Adrenal gland (tissue), 12 donors: ENCODE measurements around the gene AUTS2. TPM values are rescaled to one million over a fixed set of nuclear protein-coding genes. Genes with fewer than 3 reads are reported as not detected.

Experiments
- DNase-seq, 7 donors: peaks; one replicate each; pipeline ENCODE4 v3.0.0-alpha.2; 2019 to 2020
- H3K27ac ChIP-seq, 5 donors: fragments of 200-600 bp; sonication (generic) in 4 of 5; 1 replicate in 3 of 5; 2 replicates in 2 of 5; pipeline versions ENCODE4 v1.5.1 to v1.8.0; 2016 to 2020; ENCODE audit warnings: mild to moderate bottlenecking in 1 of 5
- H3K27me3 ChIP-seq: fragments of 200-600 bp; 2 replicates; pipeline ENCODE4 v1.8.0; 2021
- H3K36me3 ChIP-seq, 2 donors: fragments of 200-600 bp; replicated peaks in 1 of 2; 1 replicate in 1 of 2; 2 replicates in 1 of 2; pipeline versions ENCODE4 v1.5.1 to v1.8.0; 2018 to 2022
- H3K4me1 ChIP-seq, 2 donors: fragments of 200-600 bp; replicated peaks in 1 of 2; 1 replicate in 1 of 2; 2 replicates in 1 of 2; pipeline versions ENCODE4 v1.5.1 to v1.8.0; 2018 to 2021
- H3K4me3 ChIP-seq, 4 donors: fragments of 200-600 bp; sonication (generic) in 3 of 4; one replicate each; pipeline ENCODE4 v1.5.1; 2016 to 2018
- H3K9me3 ChIP-seq, 3 donors: fragments of 200-600 bp; sonication (generic) in 1 of 3; replicated peaks in 1 of 3; 1 replicate in 2 of 3; 2 replicates in 1 of 3; pipeline versions ENCODE4 v1.5.1 to v1.8.0; 2016 to 2021
- POLR2A ChIP-seq, 2 donors: fragments of 450-650 bp; IDR thresholded peaks; one replicate each; pipeline ENCODE4 v1.6.1; 2017; ENCODE audit warnings: antibody characterized with exemption in 2 of 2, mild to moderate bottlenecking in 2 of 2, moderate library complexity in 1 of 2
- WGBS, 4 donors: extraction: QIAGEN DNeasy Blood & Tissue Kit in 2 of 4; methylation state at CpG; one replicate each; pipeline versions ENCODE4 v1.1.5 to v1.1.7; 2013 to 2017; 5-methylcytosine and 5-hydroxymethylcytosine counted together
- intact Hi-C, 2 donors: fragments of 100-400 bp; cut with DNase I; formaldehyde crosslinking; loops; one replicate each; pipeline versions ENCODE4 v1.14.1 to v1.15.0; 2022 to 2023
- polyA plus RNA-seq, 3 donors: library from polyadenylated mRNA; stranded (reverse); fragments of 200-250 nt in 2 of 3; fragments of 350-450 nt in 1 of 3; fragmentation: Illumina TruSeq in 1 of 3; extraction: RNeasy Lipid Tissue Mini Kit (QIAGEN cat#74804) in 1 of 3; gene quantifications; one replicate each; pipeline ENCODE4 v1.2.3, GENCODE V29; 2013 to 2014
- total RNA-seq, 9 donors: library from RNA; depleted of rRNA in 4 of 9; stranded (reverse); fragments of >200 nt in 4 of 9; fragments of 120-200 nt in 1 of 9; fragmentation: NEBNext Ultra II Directional in 1 of 9; extraction: Animal tissue kit (Norgen Biotek cat#: 25700) in 1 of 9; gene quantifications; one replicate each; pipeline versions ENCODE4 v1.1.0 to v1.2.4, GENCODE V29; 2013 to 2023
- TF ChIP-seq, protein P1 (sequence below), 6 experiments: fragments of 450-650 bp in 4 of 6; fragments of 200-600 bp in 2 of 6; sonication (generic) in 1 of 6; IDR thresholded peaks; 1 replicate in 5 of 6; 2 replicates in 1 of 6; pipeline versions ENCODE4 v1.5.1 to v1.8.0; 2016 to 2021; ENCODE audit warnings: antibody characterized with exemption in 6 of 6, mild to moderate bottlenecking in 2 of 6, moderate library complexity in 1 of 6
- donor health status: healthy with polysubstance abuse.
- donor health status: Bipolar disorder and iron deficiency.
- donor health status: DM: yes; HTN: yes; CAD: no.
- donor health status: DM: no; HTN: no; CAD: no.
- donor health status: DM: no; HTN: no; CAD: no.
- donor health status: DM: yes; HTN: yes; CAD: no.

Gene AUTS2
- total and polyA plus RNA-seq, 12 donors, result 6.4 to 44.0 (median 15.2) TPM

DNA sequence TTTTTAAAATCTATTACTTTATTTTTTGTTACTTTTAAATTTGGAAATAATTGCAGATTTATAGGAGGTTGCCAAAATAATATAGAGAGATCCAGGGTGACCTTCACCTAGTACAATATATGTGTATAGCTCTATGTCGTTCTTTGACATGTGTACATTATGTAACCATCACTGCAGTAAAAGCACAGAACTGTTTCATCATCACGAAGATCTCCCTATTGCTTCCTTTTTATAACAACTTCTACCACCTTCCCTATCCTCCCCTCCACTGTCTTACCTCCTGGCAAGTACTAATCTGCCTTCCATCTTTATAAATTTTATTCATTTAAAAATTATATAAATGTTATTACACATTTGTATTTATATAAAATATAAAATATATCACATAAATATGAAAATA is 251.0 kb downstream of the AUTS2 start:
- Histone ChIP-seq H3K9me3 (no peaks in the 10 kb centered on the region), H3K4me1 (peaks cover 0 to 8% of the 10 kb centered on the region in 2 donors), H3K36me3 (no peaks in the 10 kb centered on the region), H3K27ac (no peak overlapping the region), H3K4me3 (no peak overlapping the region), H3K27me3 (no peaks in the 10 kb centered on the region)
- TF ChIP-seq, protein P1, sequence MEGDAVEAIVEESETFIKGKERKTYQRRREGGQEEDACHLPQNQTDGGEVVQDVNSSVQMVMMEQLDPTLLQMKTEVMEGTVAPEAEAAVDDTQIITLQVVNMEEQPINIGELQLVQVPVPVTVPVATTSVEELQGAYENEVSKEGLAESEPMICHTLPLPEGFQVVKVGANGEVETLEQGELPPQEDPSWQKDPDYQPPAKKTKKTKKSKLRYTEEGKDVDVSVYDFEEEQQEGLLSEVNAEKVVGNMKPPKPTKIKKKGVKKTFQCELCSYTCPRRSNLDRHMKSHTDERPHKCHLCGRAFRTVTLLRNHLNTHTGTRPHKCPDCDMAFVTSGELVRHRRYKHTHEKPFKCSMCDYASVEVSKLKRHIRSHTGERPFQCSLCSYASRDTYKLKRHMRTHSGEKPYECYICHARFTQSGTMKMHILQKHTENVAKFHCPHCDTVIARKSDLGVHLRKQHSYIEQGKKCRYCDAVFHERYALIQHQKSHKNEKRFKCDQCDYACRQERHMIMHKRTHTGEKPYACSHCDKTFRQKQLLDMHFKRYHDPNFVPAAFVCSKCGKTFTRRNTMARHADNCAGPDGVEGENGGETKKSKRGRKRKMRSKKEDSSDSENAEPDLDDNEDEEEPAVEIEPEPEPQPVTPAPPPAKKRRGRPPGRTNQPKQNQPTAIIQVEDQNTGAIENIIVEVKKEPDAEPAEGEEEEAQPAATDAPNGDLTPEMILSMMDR (IDR thresholded peaks at IDR 0.05), result no peak
- no peak for TF ChIP-seq POLR2A (IDR thresholded peaks at IDR 0.05)
- intact Hi-C loops, result no loop called here
- DNase-seq, result no peak
- WGBS, 4 donors, result 67 to 79% (median 71%) methylated on average over 2 of the region's 2 CpGs

- intact Hi-C loops, result no loop called here
- DNase-seq, result no peak
- no peaks in the 10 kb centered on the region for H3K36me3 ChIP-seq
- TF ChIP-seq POLR2A (IDR thresholded peaks at IDR 0.05), result no peak
- TF ChIP-seq, protein P1 (IDR thresholded peaks at IDR 0.05), result no peak
- no peaks in the 10 kb centered on the region for H3K27me3 ChIP-seq
- no peaks in the 10 kb centered on the region for H3K9me3 ChIP-seq
- H3K27ac ChIP-seq, result no peak overlapping the region
- no peak overlapping the region for H3K4me3 ChIP-seq
- H3K4me1 ChIP-seq, result peaks cover 0 to 14% of the 10 kb centered on the region in 2 donors
- WGBS, 4 donors, result 93 to 97% (median 94%) methylated on average over 6 of the region's 6 CpGs
Measured at GRCh38 chr7:69857014-69857413, 258.7 kb downstream of the AUTS2 start.

GRCh38 chr7:69858471-69858870 is 260.2 kb downstream of the AUTS2 start:
- intact Hi-C loops, result no loop called here
- TF ChIP-seq POLR2A (IDR thresholded peaks at IDR 0.05), result no peak
- TF ChIP-seq, protein P1 (IDR thresholded peaks at IDR 0.05), result no peak
- no peaks in the 10 kb centered on the region for H3K36me3 ChIP-seq
- WGBS, 4 donors, result 92 to 100% (median 94%) methylated on average over 1 of the region's 1 CpG
- no peaks in the 10 kb centered on the region for H3K27me3 ChIP-seq
- no peak for DNase-seq
- H3K27ac ChIP-seq, result no peak overlapping the region
- no peak overlapping the region for H3K4me3 ChIP-seq
- H3K9me3 ChIP-seq, result no peaks in the 10 kb centered on the region
- peaks cover 0 to 20% of the 10 kb centered on the region in 2 donors for H3K4me1 ChIP-seq

- H3K27me3 ChIP-seq, result no peaks in the 10 kb centered on the region
- 57 to 66% (median 59%) methylated on average over 1 of the region's 1 CpG for WGBS, 4 donors
- no peaks in the 10 kb centered on the region for H3K36me3 ChIP-seq
- H3K27ac ChIP-seq, result no peak overlapping the region
- TF ChIP-seq POLR2A (IDR thresholded peaks at IDR 0.05), result no peak
- TF ChIP-seq, protein P1 (IDR thresholded peaks at IDR 0.05), result no peak
- H3K9me3 ChIP-seq, result no peaks in the 10 kb centered on the region
- DNase-seq, result no peak
- H3K4me3 ChIP-seq, result no peak overlapping the region
- H3K4me1 ChIP-seq, result peaks cover 0 to 20% of the 10 kb centered on the region in 2 donors
- intact Hi-C loops, result no loop called here
Measured at GRCh38 chr7:69859342-69859741, 261.1 kb downstream of the AUTS2 start.
